Mesothelial cell of epicardium (in vitro differentiated cells): ENCODE results near the gene SRMS. TPM values are rescaled to one million over a fixed set of nuclear protein-coding genes. Genes with fewer than 3 reads are reported as not detected.

ENCODE experiments used
- DNase-seq, 2 experiments: peaks; one replicate each; pipeline ENCODE4 v3.0.0; 2021; ENCODE audit warnings: low spot score in 2 of 2; ENCODE audit not compliant: unreplicated experiment in 2 of 2
- H3K27ac Mint-ChIP-seq: 2 replicates; pipeline ENCODE4 v1.8.0; 2021; ENCODE audit warnings: mixed read lengths
- H3K27me3 Mint-ChIP-seq: 2 replicates; pipeline ENCODE4 v1.8.0; 2021; ENCODE audit warnings: low read depth, mixed read lengths
- H3K36me3 Mint-ChIP-seq: 2 replicates; pipeline ENCODE4 v1.8.0; 2021; ENCODE audit warnings: mixed read lengths
- H3K4me1 Mint-ChIP-seq: 2 replicates; pipeline ENCODE4 v1.8.0; 2021; ENCODE audit warnings: mixed read lengths
- H3K4me3 Mint-ChIP-seq: 2 replicates; pipeline ENCODE4 v1.8.0; 2021; ENCODE audit warnings: mild to moderate bottlenecking, moderate library complexity, mixed read lengths
- H3K9me3 Mint-ChIP-seq: 2 replicates; pipeline ENCODE4 v1.8.0; 2021; ENCODE audit warnings: mixed read lengths
- total RNA-seq: library from RNA; stranded (reverse); gene quantifications from 3 replicates; pipeline ENCODE4 v1.2.1, GENCODE V29; 2021
- TF ChIP-seq, protein P1 (sequence below): fragments of 200-600 bp; sonication (generic); IDR thresholded peaks from one replicate; pipeline ENCODE4 v1.5.0; 2021; ENCODE audit warnings: antibody characterized with exemption; ENCODE audit not compliant: unreplicated experiment

The SRMS gene
- total RNA-seq, 1 donor from 2014 or later = not detected

DNA sequence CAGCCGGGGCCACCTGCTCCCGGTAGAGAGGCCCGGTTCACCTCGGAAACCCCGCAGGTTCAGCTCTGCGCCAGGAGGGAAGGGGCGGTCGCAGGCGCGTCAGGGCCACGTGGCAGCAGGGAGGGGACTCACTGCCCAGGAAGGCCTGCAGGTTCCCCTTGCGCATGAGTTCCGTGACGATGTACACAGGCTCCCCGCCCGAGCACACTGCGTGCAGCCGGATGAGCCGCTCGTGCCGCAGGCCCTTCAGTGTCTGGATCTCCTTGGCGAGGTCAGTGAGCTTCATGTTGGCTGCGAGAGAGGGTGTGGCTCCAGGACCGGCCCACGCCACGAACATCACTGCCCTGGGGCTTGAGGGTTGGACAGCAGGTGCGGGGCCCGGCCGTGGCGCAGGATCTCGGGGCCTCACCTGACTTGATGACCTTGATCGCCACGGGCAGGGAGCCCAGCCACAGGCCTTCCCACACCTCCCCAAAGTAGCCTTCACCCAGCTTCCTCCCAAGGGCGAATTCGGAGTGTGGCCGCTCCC is 5.5 kb downstream of the SRMS start:
- H3K9me3 Mint-ChIP-seq = no peaks in the 10 kb centered on the region
- H3K36me3 Mint-ChIP-seq = no peaks in the 10 kb centered on the region
- no peak for DNase-seq
- TF ChIP-seq, protein P1, sequence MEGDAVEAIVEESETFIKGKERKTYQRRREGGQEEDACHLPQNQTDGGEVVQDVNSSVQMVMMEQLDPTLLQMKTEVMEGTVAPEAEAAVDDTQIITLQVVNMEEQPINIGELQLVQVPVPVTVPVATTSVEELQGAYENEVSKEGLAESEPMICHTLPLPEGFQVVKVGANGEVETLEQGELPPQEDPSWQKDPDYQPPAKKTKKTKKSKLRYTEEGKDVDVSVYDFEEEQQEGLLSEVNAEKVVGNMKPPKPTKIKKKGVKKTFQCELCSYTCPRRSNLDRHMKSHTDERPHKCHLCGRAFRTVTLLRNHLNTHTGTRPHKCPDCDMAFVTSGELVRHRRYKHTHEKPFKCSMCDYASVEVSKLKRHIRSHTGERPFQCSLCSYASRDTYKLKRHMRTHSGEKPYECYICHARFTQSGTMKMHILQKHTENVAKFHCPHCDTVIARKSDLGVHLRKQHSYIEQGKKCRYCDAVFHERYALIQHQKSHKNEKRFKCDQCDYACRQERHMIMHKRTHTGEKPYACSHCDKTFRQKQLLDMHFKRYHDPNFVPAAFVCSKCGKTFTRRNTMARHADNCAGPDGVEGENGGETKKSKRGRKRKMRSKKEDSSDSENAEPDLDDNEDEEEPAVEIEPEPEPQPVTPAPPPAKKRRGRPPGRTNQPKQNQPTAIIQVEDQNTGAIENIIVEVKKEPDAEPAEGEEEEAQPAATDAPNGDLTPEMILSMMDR = no peak
- H3K27ac Mint-ChIP-seq = no peak overlapping the region
- peaks cover 7% of the 10 kb centered on the region for H3K27me3 Mint-ChIP-seq
- peaks cover 2% of the 10 kb centered on the region for H3K4me1 Mint-ChIP-seq
- H3K4me3 Mint-ChIP-seq = no peak overlapping the region

DNA sequence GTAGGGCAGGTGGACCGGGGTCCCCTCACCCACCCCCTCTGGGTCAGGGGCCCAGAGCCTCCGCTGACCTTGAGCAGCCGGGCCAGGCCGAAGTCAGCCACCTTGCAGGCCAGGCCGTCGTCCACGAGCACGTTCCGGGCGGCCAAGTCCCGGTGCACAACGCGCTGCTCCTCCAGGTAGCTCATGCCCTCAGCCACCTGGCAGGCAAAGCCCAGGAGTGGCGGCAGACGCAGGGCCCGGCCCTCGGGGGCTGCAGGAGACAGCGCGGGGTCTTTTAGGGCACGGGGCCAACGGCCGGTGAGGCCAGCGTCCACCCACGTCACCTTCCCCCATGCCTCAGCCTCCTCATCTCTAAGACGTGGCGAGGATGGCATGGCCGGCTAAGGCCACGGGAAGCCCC is 6.2 kb downstream of the SRMS start:
- Mint-ChIP-seq H3K36me3 (no peaks in the 10 kb centered on the region), H3K27ac (no peak overlapping the region), H3K4me3 (no peak overlapping the region), H3K27me3 (peaks cover 2% of the 10 kb centered on the region), H3K9me3 (no peaks in the 10 kb centered on the region), H3K4me1 (peaks cover 2% of the 10 kb centered on the region)
- no peak for DNase-seq
- TF ChIP-seq, protein P1 = no peak

DNA sequence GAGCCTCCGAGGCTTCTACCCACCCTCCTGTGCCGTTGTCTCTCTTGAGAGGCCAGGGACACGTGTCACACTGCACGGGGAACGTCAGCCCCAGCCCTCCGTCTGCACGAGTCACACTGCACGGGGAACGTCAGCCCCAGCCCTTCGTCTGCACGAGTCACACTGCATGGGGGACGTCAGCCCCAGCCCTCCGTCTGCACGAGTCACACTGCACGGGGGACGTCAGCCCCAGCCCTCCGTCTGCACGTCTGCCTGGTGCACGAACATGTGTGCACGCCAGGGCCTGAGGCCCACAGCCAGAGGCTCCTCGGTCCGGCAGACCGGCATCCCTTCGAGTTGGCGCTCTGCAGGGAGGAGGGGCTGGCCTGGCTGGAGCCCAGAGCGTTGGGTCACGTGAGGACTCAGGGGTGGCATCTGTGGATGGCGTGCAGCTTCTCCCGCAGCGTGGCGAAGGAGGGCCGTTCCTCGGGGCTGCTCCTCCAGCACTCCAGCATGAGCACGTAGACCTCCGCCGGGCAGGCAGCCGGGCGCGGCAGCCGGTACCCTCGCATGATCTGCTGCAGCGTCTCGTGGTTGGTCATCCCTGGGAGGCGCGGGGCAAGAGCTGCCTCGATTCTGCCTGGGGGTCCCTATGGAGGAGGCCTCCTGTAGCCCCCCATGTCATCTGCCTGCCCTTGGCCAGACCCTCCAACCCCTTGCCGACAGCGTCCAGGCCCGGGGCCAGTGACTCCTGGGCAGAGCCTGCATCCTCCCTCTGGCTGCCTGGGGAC is 6.9 kb downstream of the SRMS start:
- Mint-ChIP-seq H3K4me3 (no peak overlapping the region), H3K27me3 (peaks cover 2% of the 10 kb centered on the region), H3K36me3 (no peaks in the 10 kb centered on the region), H3K4me1 (peaks cover 2% of the 10 kb centered on the region), H3K9me3 (no peaks in the 10 kb centered on the region), H3K27ac (no peak overlapping the region)
- TF ChIP-seq, protein P1 = no peak
- DNase-seq = no peak

DNA sequence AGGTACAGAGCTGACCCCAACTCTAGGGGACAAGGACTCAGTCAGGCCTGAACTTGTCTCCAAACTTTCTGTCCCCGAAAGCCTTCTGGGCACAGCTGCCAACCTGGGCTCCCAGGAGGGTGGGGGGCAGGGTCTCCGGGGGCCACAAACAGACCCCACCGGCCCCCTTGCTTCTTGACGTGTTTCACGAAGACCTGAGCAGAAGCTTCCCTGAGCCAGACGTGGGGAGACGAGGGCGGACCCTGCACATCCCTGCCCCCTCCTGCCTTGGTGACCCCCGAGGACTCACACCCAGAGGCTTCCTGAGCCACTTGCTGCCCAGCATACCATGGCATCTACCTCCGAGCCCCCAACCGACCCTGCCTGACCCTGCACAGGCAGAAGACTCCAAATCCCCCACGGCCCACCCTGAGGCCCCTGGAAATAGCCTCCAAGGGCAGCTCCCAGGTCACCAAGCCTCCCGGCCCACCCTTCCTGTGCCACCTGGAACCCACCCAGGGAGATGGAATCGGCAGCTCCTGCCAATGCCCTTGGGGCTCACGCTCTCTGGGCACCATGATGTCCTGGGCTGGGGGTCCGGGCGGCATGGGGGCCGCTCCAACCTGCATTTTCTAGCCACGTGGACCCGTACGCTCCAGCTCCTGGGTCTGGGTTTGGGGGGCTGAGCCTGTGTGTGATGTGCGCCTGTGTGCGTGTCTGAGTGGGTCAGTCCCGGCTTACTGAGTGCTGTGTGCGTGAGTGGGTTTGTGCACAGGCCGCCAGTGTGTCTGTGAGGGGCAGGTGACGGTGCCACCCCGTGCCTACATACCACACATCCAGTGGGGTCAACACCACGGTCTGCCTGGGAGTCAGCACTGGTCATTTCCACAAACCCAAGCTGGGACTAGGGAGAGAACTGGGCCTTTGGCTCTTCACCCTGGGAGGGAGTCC is 7.8 kb downstream of the SRMS start:
- H3K27ac Mint-ChIP-seq = no peak overlapping the region
- TF ChIP-seq, protein P1 = no peak
- peaks cover 2% of the 10 kb centered on the region for H3K4me1 Mint-ChIP-seq
- H3K9me3 Mint-ChIP-seq = no peaks in the 10 kb centered on the region
- no peaks in the 10 kb centered on the region for H3K36me3 Mint-ChIP-seq
- H3K4me3 Mint-ChIP-seq = no peak overlapping the region
- DNase-seq = no peak
- H3K27me3 Mint-ChIP-seq = no peaks in the 10 kb centered on the region

DNA sequence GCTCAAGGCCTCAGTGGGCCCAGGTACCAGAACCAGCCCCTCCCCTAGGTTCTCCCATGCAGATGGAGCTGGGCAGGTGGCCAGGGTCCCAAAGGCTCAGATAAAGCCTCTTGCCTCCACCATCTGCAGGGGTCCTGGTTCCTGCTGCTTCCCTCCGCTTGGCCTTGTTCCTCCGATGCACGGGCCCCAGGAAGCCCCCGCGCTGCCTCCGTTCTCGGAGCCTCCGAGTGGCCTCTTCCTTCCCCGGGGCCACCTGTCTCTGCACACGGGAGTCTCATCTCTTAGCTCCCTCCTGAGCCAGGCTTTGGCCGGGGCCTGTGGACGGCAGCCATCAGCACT is 8.5 kb downstream of the SRMS start:
- peaks cover 2% of the 10 kb centered on the region for H3K4me1 Mint-ChIP-seq
- H3K4me3 Mint-ChIP-seq = no peak overlapping the region
- H3K36me3 Mint-ChIP-seq = no peaks in the 10 kb centered on the region
- DNase-seq = no peak
- H3K9me3 Mint-ChIP-seq = no peaks in the 10 kb centered on the region
- TF ChIP-seq, protein P1 = no peak
- no peak overlapping the region for H3K27ac Mint-ChIP-seq
- no peaks in the 10 kb centered on the region for H3K27me3 Mint-ChIP-seq
